GM18526 (cell line): ENCODE measurements around the gene GINS3.

Experiments
- POLR2A ChIP-seq: IDR thresholded peaks from 3 replicates; pipeline ENCODE4 v1.6.1; 2011; ENCODE audit not compliant: insufficient read length; ENCODE audit errors: extremely low read depth

GINS3 gene

DNA sequence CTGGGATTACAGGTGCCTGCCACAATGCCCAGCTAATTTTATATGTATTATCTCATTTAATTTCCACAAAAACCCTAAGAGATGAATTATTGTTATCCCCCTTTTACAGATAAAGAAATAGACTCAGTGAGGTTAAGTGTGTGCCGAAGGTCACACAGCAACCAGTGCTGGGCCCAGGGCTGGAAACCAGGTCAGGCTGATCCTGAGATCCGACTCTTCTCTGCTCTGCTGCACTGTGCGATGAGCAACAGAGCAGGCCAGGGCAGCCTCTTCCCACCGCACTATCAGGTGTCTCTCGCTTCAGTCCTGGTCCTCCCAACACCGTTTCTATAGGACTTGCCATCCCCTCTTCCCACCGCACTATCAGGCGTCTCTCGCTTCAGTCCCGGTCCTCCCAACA lies 24.8 kb downstream of the GINS3 start:
- no peak for TF ChIP-seq POLR2A

DNA sequence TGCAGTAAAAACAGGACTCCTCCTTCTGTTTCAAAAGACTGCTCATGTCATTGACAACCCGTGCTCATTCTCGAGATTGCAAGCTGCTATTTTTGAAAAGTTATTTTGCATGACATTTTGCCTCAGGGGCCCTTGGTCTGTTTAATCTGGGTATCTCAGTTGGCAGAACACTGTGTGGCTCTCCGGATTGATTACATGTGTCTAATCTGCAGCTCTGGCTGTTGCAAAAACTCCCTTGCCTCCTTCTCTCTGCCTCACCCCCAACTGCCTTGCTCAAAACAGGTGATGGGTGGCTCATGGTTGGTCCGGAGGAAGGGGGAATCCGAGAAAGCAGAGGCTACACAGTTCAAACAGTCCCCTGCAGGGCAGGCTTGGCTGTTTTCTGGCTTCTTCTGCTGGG lies 25.3 kb downstream of the GINS3 start:
- no peak for TF ChIP-seq POLR2A

DNA sequence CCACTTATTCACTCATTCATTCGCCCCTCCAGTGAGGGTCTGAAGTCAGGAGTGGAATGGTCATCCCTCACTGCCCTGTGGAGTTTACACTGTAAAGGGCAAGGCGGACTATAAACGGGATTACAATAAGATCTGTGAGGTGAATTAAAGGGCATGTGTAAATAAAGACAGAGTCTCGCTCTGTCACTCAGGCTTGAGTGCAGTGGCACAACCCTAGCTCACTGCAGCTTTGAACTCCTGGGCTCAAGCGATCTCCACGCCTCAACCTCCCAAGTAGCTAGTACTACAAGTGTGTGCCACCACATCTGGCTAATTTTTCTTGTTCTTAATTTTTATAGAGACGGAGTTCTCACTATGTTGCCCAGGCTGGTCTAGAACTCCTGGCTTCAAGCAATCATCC lies 25.8 kb downstream of the GINS3 start:
- TF ChIP-seq POLR2A = no peak

DNA sequence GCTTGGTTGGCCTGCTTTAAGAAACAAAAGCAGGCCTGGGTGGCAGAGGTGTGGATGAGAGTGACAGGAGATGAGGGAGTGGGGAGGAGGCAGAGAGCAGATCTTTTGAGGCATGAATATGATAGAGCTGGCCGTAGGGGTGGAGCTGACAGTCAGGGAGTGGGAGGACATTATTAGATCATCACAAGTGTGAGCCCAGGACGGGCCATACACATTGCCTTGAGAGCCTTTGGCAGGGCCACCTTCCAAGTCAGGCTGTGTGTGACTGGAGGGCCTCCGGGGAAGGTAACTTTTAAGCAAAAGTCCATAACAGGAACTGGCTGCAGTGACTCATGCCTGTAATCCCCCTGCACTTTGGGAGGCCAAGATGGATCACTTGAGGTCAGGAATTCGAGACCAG lies 26.3 kb downstream of the GINS3 start:
- no peak for TF ChIP-seq POLR2A

DNA sequence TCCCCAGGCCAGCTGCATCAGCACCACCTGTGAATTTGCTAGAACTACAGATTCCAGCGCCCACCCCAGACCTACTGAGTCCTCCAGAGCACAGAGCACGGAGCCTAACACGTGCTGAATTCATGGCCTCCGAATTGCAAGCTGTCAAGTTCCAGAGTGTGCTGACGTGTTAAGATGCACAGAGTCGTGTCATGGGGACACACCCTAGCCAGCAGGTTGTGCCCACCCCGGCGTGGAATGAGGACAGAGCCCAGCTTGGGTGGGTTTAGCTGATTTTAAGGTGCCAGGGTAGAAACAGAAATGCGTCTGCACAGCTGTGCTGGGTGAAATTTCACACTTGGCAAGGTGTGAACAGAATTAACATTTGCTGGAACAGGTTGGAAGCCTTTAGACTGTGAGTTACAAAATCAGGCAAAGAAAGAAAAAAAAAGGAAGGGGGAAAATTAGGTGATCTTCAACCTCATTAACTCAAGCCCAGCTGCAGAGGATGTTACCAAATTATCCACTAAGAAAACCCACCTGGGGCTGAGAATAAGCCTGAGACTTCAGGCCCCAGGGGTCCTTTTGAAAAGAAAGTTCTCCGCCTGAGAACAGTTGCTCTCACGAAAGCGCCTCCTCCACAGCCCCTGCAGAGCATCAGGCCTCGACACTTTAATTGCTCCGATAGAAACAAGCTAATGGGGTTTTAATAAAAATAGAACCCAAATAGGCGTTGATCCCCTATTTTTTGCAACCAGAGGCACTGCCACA lies 27.1 kb downstream of the GINS3 start:
- TF ChIP-seq POLR2A = no peak

DNA sequence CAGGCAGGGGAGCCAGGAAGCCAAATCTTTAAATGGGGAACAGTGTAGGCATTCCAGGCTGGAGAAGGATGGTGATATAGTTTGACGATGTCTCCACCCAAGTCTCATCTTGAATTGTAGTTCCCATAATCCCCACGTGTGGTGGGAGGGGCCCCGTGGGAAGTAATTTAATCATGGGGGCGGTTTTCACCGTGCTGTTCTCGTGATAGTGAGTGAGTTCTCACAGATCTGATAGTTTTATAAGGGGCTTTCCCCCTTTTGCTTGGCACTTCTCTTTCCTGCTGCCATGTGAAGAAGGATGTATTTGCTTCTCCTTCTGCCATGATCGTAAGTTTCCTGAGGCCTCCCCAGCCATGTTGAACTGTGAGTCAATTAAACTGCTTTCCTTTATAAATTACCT lies 28.8 kb downstream of the GINS3 start:
- TF ChIP-seq POLR2A = no peak

DNA sequence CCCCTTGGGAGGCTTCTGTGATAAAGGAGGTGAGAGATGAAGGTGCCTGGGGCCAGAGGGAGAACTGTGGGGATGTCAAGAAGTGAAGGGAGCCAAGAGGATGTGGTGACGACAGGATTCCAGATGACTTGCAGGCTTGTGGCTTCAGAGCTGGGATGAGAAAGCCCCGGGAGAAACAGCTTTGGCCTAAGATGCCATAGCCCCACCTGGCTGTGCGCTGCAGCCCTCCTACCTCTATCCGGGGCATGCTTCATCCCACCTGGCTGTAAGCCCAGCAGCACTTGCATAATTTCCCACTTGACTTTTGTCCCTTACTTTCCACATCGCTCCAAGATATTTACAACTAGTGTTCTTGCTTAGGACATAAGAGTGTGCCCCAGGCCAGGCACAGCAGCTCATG lies 29.3 kb downstream of the GINS3 start:
- no peak for TF ChIP-seq POLR2A

DNA sequence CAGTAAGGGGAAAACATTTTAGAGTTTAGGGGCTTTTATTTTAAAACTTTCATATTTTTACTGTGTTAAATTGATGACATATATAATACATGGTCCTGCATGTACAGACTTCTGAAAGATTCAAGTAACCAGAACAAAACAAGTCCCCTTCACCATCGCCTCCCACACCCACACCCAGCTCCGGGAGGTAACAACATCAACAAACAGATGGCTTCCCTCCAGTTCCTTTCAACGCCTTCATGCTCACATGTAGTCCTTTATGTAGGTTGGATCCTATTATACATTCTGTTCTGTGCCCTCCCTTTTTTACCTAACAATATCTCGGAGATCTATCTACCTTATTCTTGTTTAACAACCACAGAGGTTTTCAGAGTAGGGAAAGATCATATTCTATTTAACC lies 30.5 kb downstream of the GINS3 start:
- no peak for TF ChIP-seq POLR2A

DNA sequence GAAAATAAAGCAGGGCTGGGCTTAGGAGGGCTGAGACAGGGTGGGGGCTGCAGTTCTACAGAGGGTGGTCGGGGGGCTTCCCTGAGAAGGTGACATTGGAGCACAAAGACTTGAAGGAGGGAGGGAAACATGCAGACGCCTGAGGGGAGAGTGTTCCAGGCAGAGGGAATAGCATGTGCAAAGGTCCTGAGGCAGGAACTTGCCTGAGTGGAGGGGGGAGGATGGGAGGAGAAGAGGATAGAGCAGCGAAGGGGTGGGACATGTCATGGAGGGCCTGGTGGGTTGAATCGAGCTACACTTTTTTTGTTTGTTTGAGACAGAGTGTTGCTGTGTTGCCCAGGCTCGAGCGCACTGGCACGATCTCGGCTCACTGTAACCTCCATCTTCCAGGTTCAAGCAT lies 33.0 kb downstream of the GINS3 start:
- no peak for TF ChIP-seq POLR2A

DNA sequence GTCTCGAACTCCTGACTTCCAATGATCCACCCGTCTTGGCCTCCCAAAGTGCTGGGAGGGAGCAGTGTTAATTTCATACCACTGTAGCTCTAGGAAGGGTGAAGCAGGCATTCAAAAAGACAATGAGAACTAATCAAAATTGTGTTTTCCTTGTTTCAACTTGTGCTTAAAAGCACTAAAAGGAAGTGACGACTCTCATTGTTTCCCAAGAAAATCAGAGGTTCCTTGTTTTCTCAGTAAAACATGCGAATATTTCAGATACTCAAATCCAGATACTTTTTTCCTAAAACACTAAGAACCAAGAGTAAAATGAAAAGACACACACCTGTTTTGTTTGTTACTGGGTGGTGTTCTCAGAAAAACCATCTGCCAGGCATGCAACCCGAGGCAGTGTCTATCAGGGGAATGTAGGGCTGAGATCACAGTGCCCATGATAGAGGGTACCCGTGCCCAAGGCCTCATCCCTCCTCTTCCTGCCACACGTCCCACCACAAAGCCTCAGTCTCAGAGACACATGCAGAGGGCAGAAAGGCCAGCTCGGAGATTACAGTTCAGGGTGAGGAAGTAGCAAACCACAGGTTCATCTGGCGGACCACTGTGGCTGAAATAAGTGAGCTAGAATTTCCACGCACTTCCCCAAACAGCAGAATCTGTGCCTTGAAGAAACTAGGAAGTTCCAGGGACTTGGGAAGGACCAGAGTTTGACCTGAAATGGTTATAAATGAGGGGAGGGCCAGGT lies 33.7 kb downstream of the GINS3 start:
- TF ChIP-seq POLR2A = no peak

DNA sequence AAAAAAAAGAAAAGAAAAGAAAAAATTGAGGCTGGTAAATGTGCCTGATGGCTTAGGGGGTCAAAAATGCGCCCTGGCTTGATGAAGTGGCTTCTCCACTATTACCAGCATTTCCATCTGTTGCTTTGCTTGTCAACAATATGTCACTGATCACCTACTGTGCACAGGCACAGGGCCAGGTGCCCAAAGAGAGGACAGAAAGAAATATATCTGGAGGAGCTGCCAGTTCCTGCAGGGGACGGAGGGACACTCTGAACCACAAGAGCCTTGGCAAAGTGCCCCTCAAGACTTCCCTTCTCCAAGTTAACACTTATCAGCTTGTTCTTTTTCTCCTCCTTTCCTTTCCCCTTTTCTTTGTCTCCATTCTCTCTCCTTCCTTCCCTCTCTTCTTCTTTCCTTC lies 34.7 kb downstream of the GINS3 start:
- no peak for TF ChIP-seq POLR2A

DNA sequence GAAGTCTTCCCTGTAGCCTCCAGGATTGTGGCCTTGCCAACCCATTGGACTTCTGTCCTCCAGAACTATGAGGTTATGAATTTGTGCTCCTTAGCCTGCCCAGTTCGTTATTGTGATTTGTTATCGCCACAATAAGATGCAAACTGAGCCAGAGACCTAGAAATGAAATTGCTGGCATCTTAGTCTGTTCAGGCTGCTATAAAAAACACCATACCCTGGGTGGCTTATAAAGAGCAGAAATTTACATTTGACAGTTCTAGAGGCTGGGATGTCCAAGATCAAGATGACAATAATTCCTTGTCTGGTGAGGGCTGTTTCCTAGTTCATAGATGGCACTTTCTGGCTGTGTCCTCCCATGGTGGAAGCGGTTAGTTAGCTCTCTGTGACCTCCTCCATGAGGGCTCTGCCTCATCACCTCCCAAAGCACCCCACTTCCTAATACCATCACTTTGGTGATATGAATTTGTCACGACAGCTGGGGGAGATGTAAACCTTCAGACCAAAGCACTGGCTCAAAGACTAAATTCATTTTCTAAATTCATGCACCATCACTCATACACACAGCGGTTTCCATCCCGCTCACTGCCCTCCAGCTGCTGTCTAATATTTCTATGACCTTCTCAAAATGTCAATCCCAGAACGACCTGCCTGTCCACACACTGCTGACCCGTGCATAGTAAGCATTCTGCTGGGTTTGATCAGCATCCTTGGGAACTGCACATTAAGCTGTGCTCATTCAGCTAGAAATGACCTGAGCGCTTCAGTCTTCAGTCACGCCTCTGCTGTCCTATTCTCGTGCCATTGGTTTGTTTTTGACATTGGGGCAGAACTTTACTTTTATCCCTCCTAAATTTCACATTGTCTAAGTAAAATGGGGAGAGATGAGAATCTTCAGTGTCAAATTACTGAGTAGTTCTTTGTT lies 36.6 kb downstream of the GINS3 start:
- TF ChIP-seq POLR2A = no peak

DNA sequence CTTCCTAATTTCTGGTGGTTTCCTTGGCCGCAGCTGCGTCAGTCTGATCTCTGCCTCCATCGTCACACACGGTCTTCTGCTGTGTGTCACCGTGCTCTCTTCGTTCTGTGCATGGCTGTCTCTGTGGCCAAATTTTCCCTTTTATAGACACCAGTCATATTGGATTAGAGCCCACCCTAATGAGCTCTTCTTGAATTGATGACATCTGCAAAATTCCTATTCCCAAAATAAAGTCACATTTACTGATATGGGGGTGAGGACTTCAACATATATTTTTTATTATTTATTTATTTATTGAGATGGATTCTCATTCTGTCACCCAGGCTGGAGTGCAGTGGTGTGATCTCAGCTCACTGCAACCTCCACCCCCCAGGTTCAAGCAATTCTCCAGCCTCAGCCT lies 38.4 kb downstream of the GINS3 start:
- TF ChIP-seq POLR2A = no peak

DNA sequence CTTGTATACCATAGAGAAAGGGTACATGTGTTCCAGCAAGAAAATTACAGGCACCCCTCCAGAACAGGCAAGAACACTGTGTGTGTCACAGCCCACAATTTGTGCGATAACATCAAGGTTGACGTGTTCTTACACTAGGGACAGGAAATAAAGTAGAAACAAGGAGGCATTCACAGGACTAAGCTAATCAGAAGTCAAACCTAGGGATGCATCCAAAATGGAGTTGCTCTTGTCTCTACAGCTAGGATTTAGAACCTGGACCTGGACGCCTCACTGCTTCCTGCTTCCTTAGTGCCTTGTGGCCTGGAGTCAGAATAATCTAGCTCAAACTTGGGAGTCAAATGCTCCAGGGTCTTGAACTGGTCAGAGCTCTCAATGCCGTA lies 41.3 kb downstream of the GINS3 start:
- no peak for TF ChIP-seq POLR2A

DNA sequence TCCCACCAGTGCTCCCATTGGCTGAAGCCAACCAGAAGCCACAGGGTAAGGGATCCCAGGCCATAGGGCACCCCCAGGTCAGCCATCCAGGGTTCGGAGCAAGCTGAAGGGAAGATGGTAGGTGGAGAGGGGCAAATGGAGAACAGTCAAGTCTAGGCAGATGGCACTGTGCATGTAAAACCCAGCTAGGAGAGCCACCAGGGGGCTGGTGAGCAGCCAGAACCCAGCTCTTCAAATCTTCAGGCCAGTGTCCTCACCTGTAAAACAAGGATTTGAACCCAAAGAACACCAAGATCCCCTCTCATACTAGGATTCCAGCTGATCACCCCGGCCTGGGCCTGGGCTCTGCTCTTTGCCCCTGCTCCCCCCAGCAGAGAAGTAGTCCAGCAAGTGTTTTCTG lies 43.5 kb downstream of the GINS3 start:
- TF ChIP-seq POLR2A = no peak

DNA sequence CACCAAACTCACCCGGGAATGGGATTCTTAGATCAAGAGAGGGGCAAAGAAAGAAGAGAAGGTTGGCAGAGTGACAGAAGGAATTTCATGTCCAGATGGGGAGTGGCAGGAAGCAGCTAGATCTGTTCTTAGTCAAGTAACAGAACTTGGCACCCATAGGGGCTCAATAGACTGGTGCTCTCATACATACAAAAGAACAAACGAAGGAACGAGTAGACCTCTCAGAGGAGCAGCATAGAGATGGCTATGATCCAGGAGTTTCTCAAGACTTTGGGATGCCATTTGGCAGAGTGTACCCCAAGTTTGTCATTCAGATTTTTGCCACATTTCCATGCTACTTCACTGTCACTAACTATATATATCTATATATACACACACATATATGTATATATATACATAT lies 47.9 kb downstream of the GINS3 start:
- no peak for TF ChIP-seq POLR2A
